Suppressor macrophage (primary cell): ENCODE measurements around the gene KCNN3.

Experiments used
- DNase-seq, 4 experiments: peaks; one replicate each; pipeline ENCODE4 v3.0.0-alpha.2; 2020 to 2022

The KCNN3 gene

GRCh38 chr1:154879038-154879421, 8.9 kb upstream of the KCNN3 start:
- no peak for DNase-seq

DNA sequence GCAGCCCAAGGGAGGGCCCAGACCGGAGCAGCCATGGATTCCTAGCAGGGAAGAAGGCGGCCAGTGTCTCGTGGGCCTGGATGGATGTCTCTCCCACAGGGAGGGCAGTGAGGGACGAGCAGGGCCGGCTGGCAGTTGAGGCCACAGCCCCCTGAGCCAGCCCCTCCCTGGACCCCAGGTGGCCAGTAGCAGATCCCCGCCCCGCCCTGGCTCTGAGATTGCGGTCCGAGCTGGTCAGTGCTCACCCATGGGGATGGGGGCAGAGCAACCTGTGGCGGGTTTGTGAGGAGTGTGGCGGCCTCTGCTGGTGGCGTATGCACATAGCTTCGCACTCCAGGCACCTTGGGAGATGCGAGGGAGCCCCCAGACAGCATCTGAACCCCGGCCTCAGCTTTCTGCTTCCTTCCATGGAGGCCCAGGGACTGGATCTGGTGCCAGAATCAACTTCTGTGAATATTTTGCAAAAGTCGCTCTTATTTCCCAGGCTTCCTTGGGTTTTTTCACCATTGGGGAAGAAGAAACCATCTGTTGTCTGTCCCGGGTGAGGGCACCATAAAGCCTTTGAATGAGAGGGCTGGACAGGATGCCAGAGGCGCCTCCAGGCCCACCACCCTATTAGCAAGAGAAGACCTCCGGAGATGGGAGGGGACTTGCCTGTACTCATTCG, 8.4 kb upstream of the KCNN3 start:
- DNase-seq: peak; percentile 75 to 85 (median 80)

- no peak for DNase-seq
These were observed 7.4 kb upstream of the KCNN3 start for GRCh38 chr1:154877370-154877974.

DNA sequence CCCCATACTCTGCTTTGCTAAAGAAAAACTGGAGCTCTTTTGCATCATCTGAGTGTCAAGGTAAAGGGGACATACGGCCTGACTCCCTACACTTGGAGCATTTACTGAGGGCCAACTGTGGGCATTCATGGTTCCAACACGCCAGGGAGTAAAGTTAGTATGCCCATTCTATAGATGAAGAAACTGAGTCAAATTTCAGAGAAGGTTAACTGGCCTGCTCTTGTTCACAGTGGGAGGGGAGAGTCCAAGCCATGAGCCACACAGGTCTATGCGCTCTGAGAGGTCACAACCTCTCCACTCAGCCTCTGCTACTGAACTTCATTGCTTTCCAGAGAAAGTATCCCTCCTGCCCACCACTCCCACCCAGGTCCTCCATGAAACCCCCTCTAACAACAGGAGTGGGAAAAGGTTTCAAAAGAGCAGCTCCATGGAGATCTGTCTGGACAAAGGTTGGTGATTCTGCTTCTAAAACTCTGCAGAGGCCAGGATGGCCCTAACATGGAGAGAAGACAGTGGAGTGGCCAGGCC, 6.8 kb upstream of the KCNN3 start:
- no peak for DNase-seq

DNA sequence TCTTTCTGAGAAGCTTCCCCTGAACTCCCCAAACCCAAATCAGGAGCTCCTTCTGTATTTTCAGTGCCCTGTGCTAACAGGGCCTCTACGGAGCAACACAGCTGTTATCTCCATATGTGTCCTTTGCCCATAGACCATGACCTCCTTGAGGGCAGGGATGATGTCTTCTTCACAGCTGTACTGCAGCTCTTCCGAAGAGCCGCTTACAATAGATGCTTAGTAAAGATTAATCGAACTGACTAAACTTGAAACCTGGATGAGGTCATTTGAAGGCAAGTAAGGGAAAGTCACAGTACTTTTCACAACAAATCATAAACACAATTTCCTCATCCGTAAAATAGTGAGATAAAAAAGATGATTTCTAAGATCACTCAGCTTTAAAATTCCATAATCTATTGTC, 4.4 kb upstream of the KCNN3 start:
- DNase-seq: no peak

GRCh38 chr1:154873321-154873950, 3.4 kb upstream of the KCNN3 start:
- DNase-seq: no peak

GRCh38 chr1:154871374-154871773, 1.3 kb upstream of the KCNN3 start:
- no peak for DNase-seq

GRCh38 chr1:154870734-154871133, 653 bp upstream of the KCNN3 start:
- no peak for DNase-seq

- no peak for DNase-seq
These were observed 548 bp downstream of the KCNN3 start for GRCh38 chr1:154869351-154870114.

DNA sequence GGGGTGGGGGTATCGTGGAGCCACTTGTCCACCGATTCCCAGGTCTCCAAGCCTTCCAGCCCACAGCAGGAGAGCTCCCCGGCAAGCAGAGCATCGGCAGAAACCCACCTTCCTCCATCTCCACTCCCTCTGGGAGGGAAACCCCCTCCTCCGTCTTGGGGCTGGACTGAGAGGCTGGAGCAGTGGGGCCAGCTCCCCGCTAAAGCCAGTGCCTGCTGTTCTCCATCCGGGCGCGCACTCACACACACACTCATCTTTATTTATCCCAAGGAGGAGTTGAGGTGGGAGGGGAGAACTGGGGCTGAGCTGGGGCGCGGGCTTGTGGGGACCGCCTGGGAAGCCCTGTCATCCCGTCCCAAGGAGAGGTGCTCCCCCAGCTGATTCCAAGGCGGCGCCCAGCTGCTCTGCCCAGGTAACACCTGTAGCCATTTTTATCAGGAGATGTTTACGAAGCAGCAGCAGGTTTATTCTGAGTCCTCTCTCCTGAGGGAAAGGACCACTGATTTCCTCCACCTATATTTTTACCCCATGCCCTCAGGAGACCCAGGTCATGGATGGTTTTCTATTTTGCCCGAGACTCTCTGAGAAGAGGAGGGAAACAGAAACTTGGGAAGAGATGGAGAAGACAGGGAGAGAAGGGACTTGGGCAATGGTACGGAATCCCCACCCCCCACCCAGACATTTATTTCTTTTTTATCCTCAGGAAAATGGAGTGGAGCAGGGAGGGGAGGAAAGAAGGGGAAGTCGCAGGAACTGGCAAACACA, 2.1 kb downstream of the KCNN3 start:
- DNase-seq: no peak

- DNase-seq: peak in 3 of 4 experiments; percentile 10 to 46 (median 26)
These were observed 2.8 kb downstream of the KCNN3 start for GRCh38 chr1:154867064-154867825.

DNA sequence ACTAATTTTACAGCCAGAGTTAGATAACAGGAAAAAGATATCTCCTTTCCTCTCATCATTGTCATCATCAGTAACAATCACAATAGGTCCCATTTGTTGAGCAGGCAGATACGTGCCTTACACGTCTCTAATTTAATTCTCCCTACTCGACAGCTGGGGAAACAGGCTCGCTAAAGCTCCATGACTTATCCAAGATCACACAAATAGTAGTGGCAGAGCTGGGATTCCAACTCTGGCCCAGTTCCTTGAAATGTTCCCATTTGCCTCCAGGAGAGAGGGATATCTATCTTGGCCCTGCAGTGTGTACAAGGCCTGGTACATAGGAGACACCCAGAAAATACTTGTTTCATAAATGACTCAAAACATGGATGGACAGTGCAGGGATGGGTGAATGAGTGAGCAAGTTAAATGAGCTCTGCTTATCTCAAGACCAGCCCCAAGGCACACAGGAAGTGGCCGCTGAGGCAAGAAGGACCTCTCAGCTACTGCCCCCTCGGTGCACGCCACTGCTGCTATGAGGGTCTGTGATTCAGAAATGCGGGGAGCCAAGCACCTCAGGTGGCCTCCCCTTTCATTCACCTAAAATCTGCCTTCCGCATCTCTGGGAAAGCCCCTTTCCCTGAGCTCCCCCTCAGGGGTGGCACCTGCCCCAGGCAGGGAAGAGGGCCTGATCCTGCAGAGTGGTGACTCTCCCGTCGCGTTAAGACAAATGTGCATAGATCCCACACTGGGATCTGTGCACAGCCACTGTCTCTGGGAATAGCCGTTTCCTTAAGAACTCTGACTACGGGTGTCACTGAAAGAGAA, 3.6 kb downstream of the KCNN3 start:
- no peak for DNase-seq

- DNase-seq: no peak
These were observed 4.4 kb downstream of the KCNN3 start for GRCh38 chr1:154865442-154866256.

DNA sequence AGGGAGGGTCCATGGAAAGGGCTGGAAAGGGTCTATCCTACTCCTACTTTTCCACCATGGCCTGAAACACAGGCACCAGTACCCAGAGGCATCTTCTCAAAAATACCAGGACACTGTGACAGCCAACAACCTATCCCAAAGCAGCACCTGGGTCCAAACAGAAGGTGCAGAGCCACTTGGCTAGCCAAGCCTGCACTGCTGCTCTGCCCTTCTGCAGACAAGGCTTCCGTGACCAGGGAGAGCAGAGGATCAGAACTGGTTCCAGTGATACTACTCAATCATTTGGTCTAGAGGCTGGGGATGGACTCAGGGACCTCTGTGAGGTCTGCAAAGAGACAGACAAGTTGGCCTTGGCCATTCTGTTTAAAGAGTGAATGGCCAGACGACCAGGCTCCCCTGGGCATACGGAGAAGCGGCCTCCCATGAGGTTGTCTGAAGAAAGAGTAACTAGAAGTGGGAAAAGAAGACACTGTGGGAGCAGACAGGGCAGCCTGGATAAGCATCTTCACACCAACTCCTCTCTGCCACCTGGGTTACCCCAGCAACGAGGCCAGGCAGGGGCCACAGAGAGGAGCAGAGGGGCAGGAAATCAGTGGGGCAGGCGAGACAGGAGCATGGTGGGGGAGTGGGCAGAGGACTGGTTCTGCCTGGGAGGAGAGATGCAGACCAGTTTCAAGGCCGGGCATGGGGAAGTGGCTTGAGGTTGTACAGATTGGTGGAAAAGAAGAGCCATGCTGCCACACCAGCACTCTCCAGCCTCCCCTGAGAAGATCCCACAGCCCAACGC, 5.7 kb downstream of the KCNN3 start:
- peak in 1 of 4 experiments; percentile 13 for DNase-seq

GRCh38 chr1:154863315-154864174, 6.5 kb downstream of the KCNN3 start:
- peak; percentile 20 to 58 (median 38) for DNase-seq

GRCh38 chr1:154862907-154863306, 7.2 kb downstream of the KCNN3 start:
- DNase-seq: no peak

DNA sequence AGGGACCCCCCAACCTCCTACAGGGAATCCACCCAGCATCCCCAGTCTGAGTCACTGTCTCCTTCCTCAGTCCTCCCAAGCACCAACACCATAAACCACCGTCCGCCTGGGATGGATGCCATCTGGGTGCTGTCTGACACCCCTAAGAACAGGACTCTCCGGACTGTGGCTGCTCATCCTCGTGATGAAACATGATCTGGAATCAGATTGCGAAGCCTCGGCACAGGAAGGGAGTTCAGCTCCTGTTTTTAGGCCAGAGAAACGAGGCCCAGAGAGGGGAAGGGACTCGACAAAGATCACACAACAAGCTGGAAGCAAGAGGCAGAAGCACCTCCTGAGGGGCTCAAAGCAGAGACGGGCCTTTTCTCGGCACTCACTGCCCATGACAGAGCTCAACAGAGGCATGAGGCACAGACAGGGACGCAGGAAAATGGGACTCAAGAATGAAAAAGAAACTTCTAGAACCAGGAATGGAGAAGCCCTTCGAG, 8.4 kb downstream of the KCNN3 start:
- DNase-seq: no peak
